ENCODE data around the gene NEURL3. TPM values are rescaled to one million over a fixed set of nuclear protein-coding genes. Genes with fewer than 3 reads are reported as not detected.

NEURL3 gene
- total and polyA plus RNA-seq, 9 of the 15 experiments (the other 6 are each of a cell fraction or from before 2014, with no cell fraction given) = not detected

GRCh38 chr2:96449637-96450036, 55.5 kb downstream of the NEURL3 start:
- no TSS peak for BruUV-seq (replicated peaks)
- no peak overlapping the region for H3K9ac ChIP-seq (ENCODE audit: insufficient read depth in 1 of 2, low read depth in 2 of 2, low read length in 2 of 2)
- WGBS (ENCODE audit: insufficient coverage, low coverage, missing lambda C conversion rate) = 2% methylated on average over 6 of the region's 6 CpGs
- H2AFZ ChIP-seq (ENCODE audit: low read depth, low read length) = no peak overlapping the region
- CTCF ChIA-PET (ENCODE audit: low intra/inter-chr PET ratio) = no interaction called here
- no peaks in the 10 kb centered on the region for H4K20me1 ChIP-seq (replicated peaks; ENCODE audit: control insufficient read depth, insufficient read depth, low read length)
- no peaks in the 10 kb centered on the region for H3K9me3 ChIP-seq (replicated peaks; ENCODE audit: control insufficient read depth, insufficient read depth, low read depth, low read length)
- peaks cover 7 to 19% of the 10 kb centered on the region in 2 experiments; a peak in 4 of 5 replicates for H3K27me3 ChIP-seq (ENCODE audit: control insufficient read depth in 2 of 2, insufficient read depth in 2 of 2, low read length in 2 of 2)
- H3K4me3 ChIP-seq = no peak overlapping the region
- H3K27ac ChIP-seq (ENCODE audit: extremely low read depth, low read depth, low read length) = no peak overlapping the region
- FAIRE-seq (no peak), DNase-seq (ENCODE audit: extremely low read depth in 1 of 4, low spot score in 3 of 4) (no peak), ATAC-seq (no peak)
- no peaks in the 10 kb centered on the region for H3K36me3 ChIP-seq (ENCODE audit: control insufficient read depth, insufficient read depth, low read length)
- TF ChIP-seq SETDB1 (IDR thresholded peaks at IDR 0.05; ENCODE audit: low read length) (no peak), SLC30A9 (CRISPR knock-in tag; IDR thresholded peaks at IDR 0.05) (no peak)
- POLR2A ChIA-PET = interaction anchor here (0.9 kb wide), 1 partner anchor 36 kb away, joined by 3 read pairs; no protein-coding TSS in a partner anchor
- H3K9me1 ChIP-seq (ENCODE audit: control insufficient read depth, insufficient read depth, low read length) = no peaks in the 10 kb centered on the region
- H3K4me2 ChIP-seq (ENCODE audit: insufficient read depth, low read length) = no peak overlapping the region
- in situ Hi-C loops (cut with MboI) = no loop called here
- intact Hi-C loops (cut with micrococcal nuclease) = no loop called here
- H3K4me1 ChIP-seq (replicated peaks in 1 of 2; ENCODE audit: control insufficient read depth in 2 of 2, insufficient read depth in 2 of 2, low read length in 2 of 2) = no peaks in the 10 kb centered on the region
- no peaks in the 10 kb centered on the region for H3K79me2 ChIP-seq (ENCODE audit: control insufficient read depth, insufficient read depth, low read length)

- Histone ChIP-seq H3K27ac (ENCODE audit: extremely low read depth, low read depth, low read length) (no peak overlapping the region), H3K4me3 (no peak overlapping the region), H4K20me1 (replicated peaks; ENCODE audit: control insufficient read depth, insufficient read depth, low read length) (no peaks in the 10 kb centered on the region), H2AFZ (ENCODE audit: low read depth, low read length) (no peak overlapping the region), H3K4me1 (replicated peaks in 1 of 2; ENCODE audit: control insufficient read depth in 2 of 2, insufficient read depth in 2 of 2, low read length in 2 of 2) (no peaks in the 10 kb centered on the region), H3K4me2 (ENCODE audit: insufficient read depth, low read length) (no peak overlapping the region), H3K9ac (ENCODE audit: insufficient read depth in 1 of 2, low read depth in 2 of 2, low read length in 2 of 2) (no peak overlapping the region), H3K9me1 (ENCODE audit: control insufficient read depth, insufficient read depth, low read length) (no peaks in the 10 kb centered on the region), H3K79me2 (ENCODE audit: control insufficient read depth, insufficient read depth, low read length) (no peaks in the 10 kb centered on the region), H3K27me3 (ENCODE audit: control insufficient read depth in 2 of 2, insufficient read depth in 2 of 2, low read length in 2 of 2) (peaks cover 7 to 19% of the 10 kb centered on the region in 2 experiments; a peak in 4 of 5 replicates), H3K36me3 (ENCODE audit: control insufficient read depth, insufficient read depth, low read length) (no peaks in the 10 kb centered on the region), H3K9me3 (replicated peaks; ENCODE audit: control insufficient read depth, insufficient read depth, low read depth, low read length) (no peaks in the 10 kb centered on the region)
- FAIRE-seq (no peak), ATAC-seq (no peak), DNase-seq (ENCODE audit: extremely low read depth in 1 of 4, low spot score in 3 of 4) (no peak)
- POLR2A ChIA-PET = no interaction called here
- 0% methylated on average over 2 of the region's 2 CpGs for WGBS (ENCODE audit: insufficient coverage, low coverage, missing lambda C conversion rate)
- no TSS peak for BruUV-seq (replicated peaks)
- CTCF ChIA-PET (ENCODE audit: low intra/inter-chr PET ratio) = no interaction called here
- no peak for TF ChIP-seq RUNX1 (IDR thresholded peaks at IDR 0.05; ENCODE audit: low read depth)
- TF ChIP-seq ZNF347 (CRISPR knock-in tag; IDR thresholded peaks at IDR 0.05; ENCODE audit: low read depth) = no peak
- peak; percentile 56 for TF ChIP-seq FOSL1 (tag; conservative IDR thresholded peaks at IDR 0.05)
- in situ Hi-C loops (cut with MboI) = no loop called here
- intact Hi-C loops (cut with micrococcal nuclease) = no loop called here
Observed at GRCh38 chr2:96449174-96449573, 56.0 kb downstream of the NEURL3 start.

All from K562 (cell line).